ENCODE data around the gene RTN4RL1. TPM values are rescaled to one million over a fixed set of nuclear protein-coding genes. Genes with fewer than 3 reads are reported as not detected.

RTN4RL1 gene
- total RNA-seq, 3 donors from 2014 or later (not counting 1 experiment from before 2014, with no cell fraction given) = 0.15 to 0.23 TPM; not detected in 1

DNA sequence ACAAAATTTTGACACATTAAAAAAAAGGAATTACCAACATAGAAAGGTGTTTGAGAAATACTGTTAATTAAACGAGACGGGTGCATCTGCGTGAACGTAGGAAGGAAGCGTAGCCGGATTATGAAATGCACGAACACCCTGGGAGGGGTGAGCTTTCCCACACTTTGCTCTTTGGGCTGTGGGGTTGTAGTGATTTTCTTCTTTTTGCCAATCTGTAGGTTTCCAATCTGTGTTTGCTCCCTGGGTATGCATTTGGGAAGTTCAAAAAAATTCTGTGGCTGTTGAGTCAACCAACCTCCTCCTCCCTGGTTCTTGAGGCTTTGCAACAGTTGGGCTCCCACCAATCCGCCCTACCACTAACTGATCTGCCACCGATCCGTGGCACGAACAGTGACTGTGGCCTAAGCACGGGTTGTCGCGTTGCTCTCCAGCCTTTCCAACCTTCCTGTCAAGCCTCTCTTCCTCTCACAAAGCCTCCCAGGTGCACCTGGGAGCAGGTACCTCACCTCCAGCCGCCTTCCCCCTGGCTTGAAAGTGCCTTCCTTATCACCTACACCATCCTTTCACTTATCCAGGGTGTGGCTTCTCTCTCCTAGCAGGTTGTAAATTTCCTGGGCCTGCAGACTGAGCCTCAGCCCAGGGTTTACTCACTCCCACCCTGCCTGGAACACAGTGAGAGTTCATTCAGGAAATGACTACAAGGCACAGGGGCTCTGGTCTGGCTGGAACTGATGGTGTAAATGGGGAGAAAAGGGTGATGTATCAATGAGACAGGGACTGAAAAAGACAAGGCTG is 16.6 kb downstream of the RTN4RL1 start:
- Histone ChIP-seq H3K9me3 (ENCODE audit: control insufficient read depth, insufficient read depth, low read length) (no peaks in the 10 kb centered on the region), H3K4me3 (ENCODE audit: low read length) (no peak overlapping the region), H3K36me3 (ENCODE audit: control insufficient read depth, insufficient read depth, low read length) (no peaks in the 10 kb centered on the region), H3K27ac (ENCODE audit: low read length) (no peak overlapping the region), H3K27me3 (ENCODE audit: control insufficient read depth, insufficient read depth, low read length) (peaks cover 5% of the 10 kb centered on the region), H3K4me1 (ENCODE audit: control insufficient read depth, insufficient read depth, low read length) (peaks cover 5% of the 10 kb centered on the region)
- H3K9me3 Mint-ChIP-seq = no peaks in the 10 kb centered on the region
- H3K27ac Mint-ChIP-seq = no peak overlapping the region
- no peak overlapping the region for H3K4me3 Mint-ChIP-seq
- intact Hi-C loops (cut with micrococcal nuclease) = no loop called here
- no peaks in the 10 kb centered on the region for H3K36me3 Mint-ChIP-seq
- peaks cover 0 to 6% of the 10 kb centered on the region in 2 donors for H3K4me1 Mint-ChIP-seq
- ATAC-seq (no peak), DNase-seq (no peak)
- H3K27me3 Mint-ChIP-seq (ENCODE audit: low read depth in 2 of 2) = peaks cover 0 to 6% of the 10 kb centered on the region in 2 donors
- no peak for TF ChIP-seq CTCF (IDR thresholded peaks at IDR 0.05)
- WGBS (ENCODE audit: insufficient coverage) = 87% methylated on average over 15 of the region's 15 CpGs

DNA sequence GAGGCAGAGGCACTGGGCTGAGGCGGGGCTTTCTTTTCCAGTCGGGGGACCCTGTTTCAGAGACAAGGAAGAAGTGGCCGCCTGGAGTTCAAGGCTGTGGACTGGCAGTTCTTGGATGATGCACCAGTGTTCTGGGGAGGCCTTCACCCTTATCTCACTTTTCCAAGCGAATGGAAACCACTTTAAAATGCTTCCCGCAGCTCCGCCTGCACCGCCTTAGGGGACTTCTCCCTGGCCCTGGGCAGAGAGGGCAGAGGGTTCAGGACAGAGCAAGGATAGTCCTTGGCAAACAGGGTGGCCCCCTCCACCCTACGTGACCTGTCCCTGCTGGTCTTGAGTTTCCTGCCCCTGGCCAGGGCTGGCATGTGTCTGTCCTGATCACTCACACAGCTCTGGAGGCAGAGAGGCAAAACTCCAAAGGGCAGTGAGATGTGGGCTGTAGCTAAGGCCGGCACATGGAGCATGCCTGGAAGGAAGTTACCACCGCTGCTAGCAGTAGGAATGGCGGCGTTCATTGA is 20.6 kb downstream of the RTN4RL1 start:
- DNase-seq (no peak), ATAC-seq (no peak)
- Histone ChIP-seq H3K27me3 (ENCODE audit: control insufficient read depth, insufficient read depth, low read length) (no peaks in the 10 kb centered on the region), H3K4me1 (ENCODE audit: control insufficient read depth, insufficient read depth, low read length) (no peaks in the 10 kb centered on the region), H3K27ac (ENCODE audit: low read length) (no peak overlapping the region), H3K9me3 (ENCODE audit: control insufficient read depth, insufficient read depth, low read length) (no peaks in the 10 kb centered on the region), H3K36me3 (ENCODE audit: control insufficient read depth, insufficient read depth, low read length) (no peaks in the 10 kb centered on the region), H3K4me3 (ENCODE audit: low read length) (no peak overlapping the region)
- H3K27ac Mint-ChIP-seq = no peak overlapping the region
- WGBS (ENCODE audit: insufficient coverage) = 80% methylated on average over 11 of the region's 12 CpGs
- no peaks in the 10 kb centered on the region for H3K36me3 Mint-ChIP-seq
- H3K4me1 Mint-ChIP-seq = peaks cover 0 to 2% of the 10 kb centered on the region in 2 donors
- intact Hi-C loops (cut with micrococcal nuclease) = no loop called here
- H3K27me3 Mint-ChIP-seq (ENCODE audit: low read depth in 2 of 2) = peaks cover 6 to 10% of the 10 kb centered on the region in 2 donors
- no peaks in the 10 kb centered on the region for H3K9me3 Mint-ChIP-seq
- no peak for TF ChIP-seq CTCF (IDR thresholded peaks at IDR 0.05)
- H3K4me3 Mint-ChIP-seq = no peak overlapping the region

DNA sequence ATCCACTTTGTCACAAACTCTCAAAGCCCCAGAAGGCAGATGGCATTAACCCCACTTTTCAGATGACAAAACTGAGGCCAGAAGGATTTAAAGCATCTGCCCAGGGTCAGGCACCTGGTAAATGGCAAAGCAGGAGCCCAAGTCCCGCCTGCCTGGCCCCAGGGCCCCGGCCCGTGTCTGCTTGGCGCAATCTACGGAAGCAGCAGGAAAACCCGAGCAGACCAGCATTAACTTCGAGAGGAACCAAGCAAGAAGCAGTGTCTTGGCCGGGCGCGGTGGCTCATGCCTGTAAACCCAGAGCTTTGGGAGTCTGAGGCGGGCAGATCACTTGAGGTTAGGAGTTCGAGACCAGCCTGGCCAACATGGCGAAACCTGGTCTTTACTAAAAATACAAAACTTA is 21.6 kb downstream of the RTN4RL1 start:
- H3K9me3 Mint-ChIP-seq = no peaks in the 10 kb centered on the region
- no peak overlapping the region for H3K27ac Mint-ChIP-seq
- H3K27me3 ChIP-seq (ENCODE audit: control insufficient read depth, insufficient read depth, low read length) = no peaks in the 10 kb centered on the region
- H3K36me3 Mint-ChIP-seq = no peaks in the 10 kb centered on the region
- ATAC-seq (no peak), DNase-seq (no peak)
- peaks cover 11 to 14% of the 10 kb centered on the region in 2 donors for H3K27me3 Mint-ChIP-seq (ENCODE audit: low read depth in 2 of 2)
- no peaks in the 10 kb centered on the region for H3K4me1 ChIP-seq (ENCODE audit: control insufficient read depth, insufficient read depth, low read length)
- peaks cover 0 to 5% of the 10 kb centered on the region in 2 donors for H3K4me1 Mint-ChIP-seq
- intact Hi-C loops (cut with micrococcal nuclease) = no loop called here
- H3K36me3 ChIP-seq (ENCODE audit: control insufficient read depth, insufficient read depth, low read length) = no peaks in the 10 kb centered on the region
- 95% methylated on average over 13 of the region's 13 CpGs for WGBS (ENCODE audit: insufficient coverage)
- TF ChIP-seq CTCF (IDR thresholded peaks at IDR 0.05) = no peak
- no peak overlapping the region for H3K4me3 Mint-ChIP-seq
- H3K27ac ChIP-seq (ENCODE audit: low read length) = no peak overlapping the region
- no peak overlapping the region for H3K4me3 ChIP-seq (ENCODE audit: low read length)
- no peaks in the 10 kb centered on the region for H3K9me3 ChIP-seq (ENCODE audit: control insufficient read depth, insufficient read depth, low read length)

Measured in natural killer cell (primary cell).